ENCODE data around the gene PPP1R8.
"Not testable (repeated sequence)": the region's sequence is repeated elsewhere in the genome, so short reads cannot be mapped to it uniquely, and the experiment has no call there.

Gene PPP1R8

DNA sequence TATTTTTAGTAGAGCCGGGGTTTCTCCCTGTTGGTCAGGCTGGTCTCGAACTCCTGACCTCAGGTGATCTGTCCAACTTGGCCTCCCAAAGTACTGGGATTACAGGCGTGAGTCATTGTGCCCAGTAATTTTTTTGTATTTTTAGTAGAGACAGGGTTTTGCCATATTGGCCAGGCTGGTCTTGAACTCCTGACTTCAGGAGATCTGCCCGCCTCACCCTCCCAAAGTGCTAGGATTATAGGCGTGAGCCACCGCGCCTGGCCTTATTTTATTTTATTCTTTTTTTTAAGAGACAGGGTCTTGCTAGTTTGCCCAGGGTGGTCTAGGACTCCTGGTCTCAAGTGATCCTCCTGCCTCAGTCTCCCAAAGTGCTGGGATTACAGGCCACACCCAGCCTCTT is 40.5 kb downstream of the PPP1R8 start:
- DNase-seq (ENCODE audit: low spot score): not testable (repeated sequence)

DNA sequence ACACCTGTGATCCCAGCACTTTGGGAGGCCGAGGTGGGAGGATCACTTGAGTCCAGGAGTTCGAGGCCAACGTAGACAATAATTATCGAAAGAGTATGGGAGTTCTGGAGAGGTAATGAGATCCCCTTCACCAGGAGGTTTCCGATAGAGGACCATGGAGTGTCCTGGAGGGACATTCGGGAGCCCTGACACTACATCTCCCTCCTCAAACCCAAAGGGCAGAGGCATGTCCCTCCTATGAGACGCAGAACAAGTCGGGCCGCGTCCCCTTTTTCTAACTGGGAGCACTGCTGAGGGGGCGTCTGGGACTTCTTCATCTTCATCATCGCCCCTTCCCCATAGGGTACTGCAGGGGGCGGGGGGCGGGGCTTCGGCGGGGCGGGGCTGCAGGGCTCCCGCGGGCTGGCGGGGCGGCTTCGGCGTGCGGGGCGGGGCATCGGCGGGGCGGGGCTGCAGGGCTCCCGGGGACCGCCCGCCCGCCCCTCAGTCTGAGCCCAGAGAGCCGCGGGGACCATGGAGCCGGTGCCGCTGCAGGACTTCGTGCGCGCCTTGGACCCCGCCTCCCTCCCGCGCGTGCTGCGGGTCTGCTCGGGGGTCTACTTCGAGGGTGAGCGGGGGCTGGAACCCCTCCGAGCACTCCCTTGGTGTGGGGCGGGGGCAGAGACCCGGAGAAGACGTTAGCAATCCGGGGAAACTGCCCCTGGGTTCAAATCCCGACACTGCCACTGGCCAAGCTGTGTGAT is 41.6 kb downstream of the PPP1R8 start, which contains the start of gene THEMIS2:
THEMIS2 (plus strand) TSS at position 486 of the 743 bp plus-strand sequence; CDS start at position 514, 28 bp downstream.
- DNase-seq (ENCODE audit: low spot score): peak; percentile 47

DNA sequence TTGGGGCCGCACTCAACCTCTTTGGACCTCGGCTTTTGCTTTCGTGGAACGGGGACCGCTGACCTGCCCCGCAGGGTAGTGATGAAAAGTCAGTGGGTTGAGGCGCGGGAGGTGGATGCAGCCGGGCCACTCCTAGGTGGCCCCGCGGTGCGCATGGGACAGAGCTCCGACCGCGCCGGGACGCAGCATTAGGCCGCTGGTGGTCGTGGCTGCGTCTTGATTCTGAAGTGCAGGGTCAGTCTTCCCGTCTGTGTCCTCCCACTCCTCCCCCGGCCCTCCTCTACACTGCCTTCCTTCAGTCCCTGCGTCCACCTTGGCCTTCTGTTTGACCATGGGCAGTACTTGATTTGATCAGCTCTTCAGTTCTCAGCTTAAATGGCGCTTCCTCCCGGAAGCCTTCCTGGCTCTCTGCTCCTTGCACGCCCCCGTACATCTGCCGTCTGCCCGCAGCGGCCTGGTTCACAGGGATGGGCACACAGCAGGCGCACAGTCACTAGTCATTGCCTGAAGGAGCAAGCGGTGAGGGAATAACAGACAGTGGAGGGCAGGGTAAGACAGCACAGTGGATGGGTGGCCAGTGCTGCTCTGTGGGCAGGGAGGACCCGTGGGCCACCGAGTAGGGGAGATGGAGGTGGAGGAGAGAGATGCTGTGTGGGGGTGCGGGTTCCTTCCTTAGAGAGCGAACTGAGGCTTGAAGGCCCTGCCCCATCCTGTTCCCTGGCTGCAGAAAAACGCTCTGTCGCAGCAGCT is 42.4 kb downstream of the PPP1R8 start:
- no peak for DNase-seq (ENCODE audit: low spot score)

DNA sequence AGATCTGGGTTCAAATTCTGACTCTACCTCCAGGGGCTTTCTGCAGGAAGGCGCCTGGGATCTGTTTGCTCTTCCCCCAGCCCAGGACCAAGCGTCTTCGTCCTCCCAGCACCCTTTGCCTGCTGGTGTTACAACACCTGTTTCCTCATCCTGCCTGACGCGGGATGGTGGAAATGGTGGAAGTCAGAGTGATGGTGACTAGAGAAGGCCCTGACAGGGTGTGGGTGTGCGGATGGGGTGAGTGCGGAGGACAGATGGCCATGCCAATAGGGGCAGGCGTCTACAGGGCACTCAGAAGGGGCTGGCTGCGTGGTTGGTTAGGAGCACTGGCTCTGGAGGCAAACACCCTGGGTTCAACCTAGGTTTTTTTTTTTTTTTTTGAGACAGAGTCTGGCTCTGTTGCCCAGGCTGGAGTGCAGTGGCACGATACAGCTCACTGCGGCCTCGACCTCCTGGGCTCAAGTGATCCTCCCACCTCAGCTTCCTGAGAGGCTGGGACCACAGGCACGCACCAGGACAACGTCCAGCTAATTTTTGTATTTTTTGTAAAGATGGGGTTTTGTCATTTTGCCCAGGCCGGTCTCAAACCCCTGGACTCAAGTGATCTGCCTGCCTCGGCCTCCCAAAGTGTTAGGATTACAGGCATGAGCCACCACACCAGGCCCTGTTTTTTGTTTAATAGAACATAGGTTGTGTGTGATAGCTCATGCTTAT is 43.2 kb downstream of the PPP1R8 start:
- DNase-seq (ENCODE audit: low spot score): no peak

DNA sequence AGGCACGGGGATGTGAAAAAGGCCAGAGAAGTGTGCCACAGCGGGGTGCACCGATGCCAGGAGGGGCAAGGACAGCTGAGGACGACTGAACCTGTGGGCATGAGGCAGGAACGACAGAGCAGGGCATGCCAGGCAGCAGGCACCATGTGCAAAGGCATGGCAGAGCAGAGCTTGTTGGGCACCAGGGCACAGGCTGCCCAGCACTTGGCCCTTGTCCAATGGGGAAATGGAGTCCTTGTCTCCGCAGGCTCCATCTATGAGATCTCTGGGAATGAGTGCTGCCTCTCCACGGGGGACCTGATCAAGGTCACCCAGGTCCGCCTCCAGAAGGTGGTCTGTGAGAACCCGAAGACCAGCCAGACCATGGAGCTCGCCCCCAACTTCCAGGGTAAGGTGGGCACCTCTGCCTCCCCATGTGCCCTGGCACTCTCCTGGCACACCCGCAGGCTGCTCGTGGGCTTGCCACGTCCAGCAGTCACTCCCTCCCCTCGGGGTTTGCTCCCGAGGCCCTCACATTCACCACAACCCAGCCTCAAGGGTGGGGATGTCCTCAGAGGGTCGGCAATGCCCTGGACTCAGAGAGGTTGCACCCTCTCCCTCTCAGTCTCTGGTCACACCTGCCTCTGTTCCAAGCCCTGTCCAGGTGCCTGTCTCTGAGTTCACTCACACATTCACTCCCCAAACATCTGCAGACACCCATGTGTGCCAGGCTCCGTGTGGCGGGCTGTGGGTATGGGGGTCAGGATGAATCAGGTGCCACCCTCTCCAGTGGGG is 45.9 kb downstream of the PPP1R8 start:
- DNase-seq (ENCODE audit: low spot score): no peak

DNA sequence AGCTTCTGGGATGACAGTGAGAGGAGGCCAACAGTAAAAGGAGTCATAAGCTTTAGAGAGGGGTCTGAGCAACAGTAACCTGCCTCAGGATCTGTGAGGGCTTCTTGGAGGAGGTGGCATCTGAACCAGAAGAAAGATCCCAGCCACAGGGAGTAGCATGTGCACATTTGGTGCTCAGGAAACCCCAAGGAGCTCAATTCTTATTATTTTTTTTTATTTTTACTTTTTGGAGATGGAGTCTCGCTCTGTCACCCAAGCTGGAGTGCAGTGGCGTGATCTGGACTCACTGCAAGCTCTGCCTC is 46.5 kb downstream of the PPP1R8 start:
- DNase-seq (ENCODE audit: low spot score): no peak

DNA sequence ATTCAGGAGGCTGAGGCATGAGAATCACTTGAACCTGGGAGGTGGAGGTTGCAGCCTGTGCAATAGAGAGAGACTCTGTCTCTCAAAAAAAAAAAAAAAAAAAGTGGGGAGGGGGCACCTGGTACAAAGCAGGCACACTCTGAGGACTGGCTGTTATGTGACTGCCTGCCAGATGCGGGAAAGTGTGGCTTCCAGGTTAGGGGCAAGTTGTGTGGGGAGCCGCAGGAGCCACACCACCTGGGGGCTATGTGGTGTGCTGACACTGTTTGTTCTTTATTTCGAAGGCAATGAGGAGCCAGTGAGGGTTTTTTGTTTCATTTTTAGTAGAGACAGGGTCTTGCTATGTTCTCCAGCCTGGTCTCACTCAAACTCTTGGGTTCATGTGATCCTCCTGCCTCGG is 47.5 kb downstream of the PPP1R8 start:
- DNase-seq (ENCODE audit: low spot score): no peak

DNA sequence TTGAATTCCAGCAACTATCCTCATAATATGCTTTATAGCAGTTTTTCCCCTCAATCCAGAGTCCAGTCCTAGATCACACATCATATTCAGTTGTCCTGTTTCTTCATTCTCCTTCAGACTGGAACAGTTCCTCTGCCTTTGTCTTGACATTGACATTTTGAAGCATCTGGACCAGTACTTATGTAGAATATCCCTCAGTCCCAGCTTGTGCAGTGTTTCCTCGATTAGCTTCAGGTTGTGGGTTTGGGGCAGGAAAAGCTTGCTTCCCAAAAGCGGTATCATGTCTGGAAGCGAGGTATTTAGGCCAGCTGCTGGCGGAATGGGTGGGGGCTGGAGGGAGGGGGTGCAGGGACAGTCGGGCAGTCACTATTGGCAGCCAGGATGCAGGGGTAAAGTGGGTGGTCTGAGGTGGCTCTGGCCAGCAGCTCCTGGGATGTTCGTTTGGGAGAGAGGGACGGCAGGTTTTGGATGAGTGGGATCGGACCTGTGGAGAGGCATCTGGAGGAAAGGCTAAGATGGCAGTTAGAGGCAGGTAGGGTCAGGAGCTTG is 48.3 kb downstream of the PPP1R8 start:
- no peak for DNase-seq (ENCODE audit: low spot score)

DNA sequence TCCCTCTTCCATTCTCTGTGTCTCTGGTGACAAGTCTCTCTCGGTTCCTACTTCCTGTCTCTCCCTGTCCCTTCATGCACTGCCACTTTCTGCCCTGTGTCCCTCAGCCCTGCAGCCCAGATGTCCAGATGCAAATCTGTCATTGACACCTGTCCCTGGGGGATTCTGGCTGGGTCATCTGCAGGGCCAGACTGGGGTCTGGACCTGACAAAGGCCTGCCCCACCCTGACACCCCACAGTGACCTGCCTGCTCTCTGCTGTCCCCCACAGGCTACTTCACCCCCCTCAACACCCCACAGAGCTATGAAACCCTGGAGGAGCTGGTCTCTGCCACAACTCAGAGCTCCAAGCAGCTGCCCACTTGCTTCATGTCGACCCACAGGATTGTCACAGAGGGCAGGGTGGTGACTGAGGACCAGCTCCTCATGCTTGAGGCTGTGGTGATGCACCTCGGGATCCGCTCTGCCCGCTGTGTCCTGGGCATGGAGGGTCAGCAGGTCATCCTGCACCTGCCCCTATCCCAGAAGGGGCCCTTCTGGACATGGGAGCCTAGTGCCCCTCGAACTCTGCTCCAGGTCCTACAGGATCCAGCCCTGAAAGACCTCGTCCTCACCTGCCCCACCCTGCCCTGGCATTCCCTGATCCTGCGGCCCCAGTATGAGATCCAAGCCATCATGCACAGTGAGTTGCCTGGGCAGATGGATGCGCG is 48.9 kb downstream of the PPP1R8 start:
- DNase-seq (ENCODE audit: low spot score): peak; percentile 49

DNA sequence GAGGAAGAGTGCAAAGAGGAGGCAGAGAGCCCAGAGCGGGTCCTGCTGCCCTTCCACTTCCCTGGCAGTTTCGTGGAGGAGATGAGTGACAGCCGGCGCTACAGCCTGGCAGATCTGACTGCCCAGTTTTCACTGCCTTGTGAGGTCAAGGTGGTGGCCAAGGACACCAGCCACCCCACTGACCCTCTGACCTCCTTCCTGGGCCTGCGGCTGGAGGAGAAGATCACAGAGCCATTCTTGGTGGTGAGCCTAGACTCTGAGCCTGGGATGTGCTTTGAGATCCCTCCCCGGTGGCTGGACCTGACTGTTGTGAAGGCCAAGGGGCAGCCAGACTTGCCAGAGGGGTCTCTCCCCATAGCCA is 51.9 kb downstream of the PPP1R8 start:
- no peak for DNase-seq (ENCODE audit: low spot score)

DNA sequence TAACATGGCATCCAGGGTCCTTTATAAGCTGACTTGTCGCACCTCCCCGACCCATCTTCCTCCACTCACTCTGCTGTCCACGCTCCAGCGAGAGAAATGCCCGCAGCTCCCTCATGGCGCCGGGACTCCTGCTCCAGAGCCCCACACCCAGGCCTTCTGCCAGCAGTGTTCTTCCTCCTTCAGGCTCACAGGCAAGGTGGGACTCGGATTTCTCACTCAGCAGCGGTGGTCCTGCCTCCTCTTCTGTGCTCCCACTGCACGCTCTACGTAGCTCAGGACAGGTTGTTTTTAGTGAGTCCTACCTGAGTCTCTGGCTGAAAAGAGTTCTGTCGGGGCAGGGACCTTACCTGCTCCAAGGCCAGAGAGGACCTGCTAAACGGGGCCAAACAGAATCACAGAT is 53.0 kb downstream of the PPP1R8 start:
- DNase-seq (ENCODE audit: low spot score): no peak

DNA sequence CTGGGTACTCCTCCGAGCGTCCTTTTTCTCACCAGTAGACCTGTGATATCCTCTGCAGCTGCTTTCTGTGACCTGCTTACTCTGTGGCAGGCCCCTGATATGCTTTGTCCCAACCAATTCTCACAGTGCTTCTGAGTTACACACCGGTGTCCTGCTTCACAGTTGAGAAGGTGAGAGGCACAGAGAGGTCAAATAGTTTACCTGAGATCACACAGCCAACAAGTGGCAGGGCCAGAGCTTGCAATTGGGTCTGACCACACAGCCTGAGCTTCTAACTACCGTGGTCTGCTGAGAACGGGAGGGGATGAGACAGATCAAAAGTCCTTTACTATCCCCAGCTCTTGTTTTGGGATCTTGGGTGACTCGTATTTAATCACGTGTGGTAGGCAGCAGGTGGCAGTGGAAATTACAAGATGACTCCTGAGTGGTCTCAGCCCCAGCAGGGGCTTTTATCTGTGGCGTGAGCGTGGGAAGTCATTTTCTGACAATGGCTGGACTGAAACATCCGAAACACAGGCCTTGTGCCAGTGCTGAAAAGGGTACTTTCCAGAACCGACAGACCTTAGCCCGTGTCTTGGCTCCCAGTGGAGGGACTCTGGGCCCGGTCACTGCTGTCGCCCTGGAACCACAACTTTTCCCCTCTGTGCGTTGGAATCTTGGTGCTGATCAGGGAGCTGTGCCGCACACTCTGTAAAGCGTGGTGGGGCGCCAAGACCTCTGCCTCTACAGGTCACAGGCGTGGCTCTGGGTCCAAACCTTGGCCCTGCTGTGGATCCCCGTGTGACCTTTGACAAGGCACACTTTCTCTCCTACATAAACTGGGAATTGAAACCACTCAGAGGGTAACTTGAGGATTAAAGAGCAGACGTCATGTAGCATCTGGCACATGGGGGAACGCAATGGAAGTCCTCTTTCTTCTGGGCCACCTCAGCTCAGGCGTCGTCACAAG is 53.7 kb downstream of the PPP1R8 start:
- no peak for DNase-seq (ENCODE audit: low spot score)

DNA sequence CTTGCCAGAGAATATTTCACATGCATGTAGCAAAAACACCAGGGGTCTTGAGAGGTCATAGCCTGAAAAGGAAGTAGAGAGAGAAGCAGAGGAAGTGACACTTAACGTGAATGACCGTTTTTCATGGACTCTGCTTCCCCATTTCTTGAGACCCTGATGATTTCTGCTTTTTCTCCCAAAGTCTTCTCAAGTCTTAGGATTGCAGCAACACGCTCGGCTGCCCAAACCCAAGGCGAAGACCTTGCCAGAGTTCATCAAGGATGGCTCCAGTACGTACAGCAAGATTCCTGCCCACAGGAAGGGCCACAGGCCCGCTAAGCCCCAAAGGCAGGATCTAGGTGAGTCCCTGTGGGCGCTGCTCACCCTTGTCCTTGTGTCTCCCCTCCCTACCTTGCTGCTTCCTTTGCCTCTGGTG is 54.5 kb downstream of the PPP1R8 start:
- DNase-seq (ENCODE audit: low spot score): no peak

DNA sequence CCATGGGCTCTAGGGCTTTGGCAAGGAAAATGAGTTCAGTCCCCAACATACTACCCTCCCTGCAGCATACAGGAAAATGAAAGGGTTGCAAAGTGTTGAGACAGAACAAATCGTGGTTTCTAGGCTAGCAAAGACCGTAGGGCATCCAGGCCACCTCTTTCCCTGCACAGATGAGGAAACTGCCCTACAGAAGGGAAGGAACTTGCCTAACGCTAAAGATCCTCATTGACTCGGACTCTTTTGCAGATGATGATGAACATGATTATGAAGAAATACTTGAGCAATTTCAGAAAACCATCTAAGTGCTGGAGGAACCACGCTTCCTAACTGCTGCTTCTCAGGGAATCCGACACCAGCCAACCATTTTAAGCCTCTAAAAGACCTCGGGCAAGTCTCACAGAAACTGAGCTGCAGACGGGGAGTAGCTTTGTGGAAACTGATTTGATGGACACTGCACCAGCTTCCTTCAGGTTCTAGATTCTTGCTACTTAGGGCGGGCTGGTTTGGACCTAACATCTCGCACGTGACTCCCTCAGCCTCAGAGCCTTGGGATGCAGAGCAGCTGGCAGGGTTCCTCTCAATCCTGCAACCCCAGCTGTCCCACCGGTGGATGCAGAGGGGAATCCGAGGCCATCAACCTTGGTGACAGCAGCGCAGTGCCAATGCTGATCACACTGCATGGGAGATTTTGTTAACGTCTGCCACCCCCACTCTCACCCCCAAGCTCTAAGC is 55.2 kb downstream of the PPP1R8 start:
- DNase-seq (ENCODE audit: low spot score): no peak

DNA sequence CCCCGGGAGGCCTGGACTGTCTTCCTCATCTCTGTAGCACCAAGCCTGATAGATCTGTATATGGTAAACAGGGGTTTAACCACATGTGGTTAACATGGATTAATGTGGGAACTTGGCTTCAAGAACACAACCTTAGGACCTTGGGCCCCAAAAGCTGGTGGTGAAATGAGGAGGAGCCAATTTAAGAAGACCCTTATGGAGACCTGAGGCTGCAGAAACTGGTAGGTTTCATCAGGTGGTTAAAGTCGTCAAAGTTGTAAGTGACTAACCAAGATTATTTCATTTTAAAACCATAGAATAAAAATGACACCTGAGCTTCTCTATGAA is 55.7 kb downstream of the PPP1R8 start:
- no peak for DNase-seq (ENCODE audit: low spot score)

DNA sequence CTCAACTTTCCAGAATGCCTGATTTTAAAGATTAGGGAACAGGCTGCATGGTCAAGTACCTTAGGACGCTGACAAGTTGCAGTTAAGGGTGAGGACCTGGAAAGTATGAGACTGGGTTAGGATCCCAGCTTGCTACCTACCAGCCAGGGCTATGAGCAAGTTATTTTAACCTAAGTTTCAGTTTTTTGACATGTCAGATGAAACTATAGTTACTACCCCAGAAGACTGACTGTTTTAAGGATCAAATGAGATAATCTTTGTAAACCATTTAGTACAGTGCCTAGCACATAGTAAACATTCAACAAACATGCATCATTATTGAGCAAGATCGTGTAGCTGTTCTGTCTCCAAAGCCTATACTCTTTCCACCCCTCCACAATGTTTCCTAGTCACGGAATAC is 56.2 kb downstream of the PPP1R8 start:
- DNase-seq (ENCODE audit: low spot score): no peak

DNA sequence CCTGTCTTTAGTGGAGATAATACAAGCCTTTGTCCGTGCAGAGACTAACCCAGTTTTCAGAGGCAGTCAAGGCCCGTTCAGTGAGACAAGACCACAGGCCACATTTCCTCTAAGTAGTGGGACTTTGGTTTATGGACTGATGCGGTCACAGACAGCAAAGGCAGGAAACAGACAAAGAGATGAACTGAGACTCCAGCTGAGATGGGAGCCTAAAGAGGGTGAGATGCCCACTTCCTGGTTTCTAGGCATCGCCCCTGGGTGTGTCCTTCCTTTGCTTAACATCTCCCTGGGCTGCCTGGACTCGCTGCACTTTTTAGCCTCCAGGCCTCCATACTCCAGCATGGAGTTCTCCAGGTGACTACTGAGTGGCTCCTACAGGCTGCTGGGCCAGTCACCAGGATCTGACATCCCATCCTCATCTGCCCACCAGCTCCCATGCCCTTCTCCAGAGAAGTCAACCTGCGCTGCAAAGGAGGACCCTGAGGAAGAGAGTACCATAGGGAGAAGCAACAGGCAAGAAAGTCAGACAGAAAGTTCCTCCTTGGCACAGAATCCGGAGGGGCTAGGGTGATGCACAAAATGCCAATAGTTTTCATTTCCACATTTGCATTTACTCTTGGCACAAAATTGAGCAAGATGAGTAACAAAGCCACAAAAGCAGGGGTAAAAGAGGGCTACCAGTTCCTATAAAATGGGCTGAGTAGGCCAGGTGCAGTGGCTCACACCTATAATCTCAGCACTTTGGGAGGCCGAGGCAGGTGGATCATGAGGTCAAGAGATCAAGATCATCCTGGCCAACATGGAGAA is 56.8 kb downstream of the PPP1R8 start:
- no peak for DNase-seq (ENCODE audit: low spot score)

DNA sequence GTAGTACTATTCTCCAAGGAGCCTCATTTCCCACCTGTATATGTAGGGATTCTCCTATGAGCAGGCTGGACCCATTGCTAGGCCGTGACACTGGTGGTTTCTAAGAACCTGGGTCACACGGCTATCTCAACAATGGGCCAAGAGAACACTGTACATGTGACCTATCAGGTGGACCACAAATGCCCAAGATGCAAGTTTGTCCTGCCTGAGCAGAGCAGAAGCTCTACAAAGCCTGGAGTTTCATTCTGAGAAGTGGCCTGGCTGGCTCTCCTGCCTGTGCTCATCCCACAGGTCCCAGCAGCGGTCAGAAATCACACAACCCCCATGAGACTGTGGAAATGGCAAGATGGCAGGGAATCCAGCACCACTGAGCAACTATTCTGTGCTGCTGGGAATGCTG is 58.9 kb downstream of the PPP1R8 start:
- DNase-seq (ENCODE audit: low spot score): no peak
